ENCODE data around the gene POLR1C. TPM values are rescaled to one million over a fixed set of nuclear protein-coding genes. Genes with fewer than 3 reads are reported as not detected.

Gene POLR1C
- total and polyA plus RNA-seq, 4 donors, result 10.8 to 24.3 (median 19.0) TPM

DNA sequence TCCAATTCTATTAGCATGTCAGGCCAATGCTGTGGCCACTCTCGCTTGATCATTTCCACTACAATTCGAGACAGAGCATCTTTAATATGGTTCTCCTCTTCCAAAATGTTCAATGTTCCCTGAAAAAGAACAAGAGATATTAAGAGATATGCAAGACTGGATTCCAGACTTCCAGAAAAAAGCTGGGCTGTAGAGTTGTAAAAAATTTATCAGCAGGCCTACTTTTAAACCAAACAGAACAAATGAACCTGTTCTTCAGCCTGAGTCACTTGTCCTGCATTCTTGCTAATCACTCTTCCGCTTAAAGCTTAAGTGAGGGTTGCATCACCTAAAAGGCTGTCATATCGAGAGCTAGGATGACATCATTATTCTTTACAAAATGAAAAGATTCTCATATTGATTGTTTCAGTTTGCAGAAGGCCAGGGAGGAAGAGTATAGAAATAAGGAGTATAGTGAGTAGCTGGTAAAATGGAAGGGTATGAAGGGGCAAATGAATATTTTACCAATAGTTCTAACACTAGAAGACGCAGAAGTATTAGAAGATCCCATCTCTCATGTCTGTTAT lies 54.1 kb downstream of the POLR1C start:
- Histone ChIP-seq H3K27me3 (ENCODE audit: control insufficient read depth in 4 of 4, insufficient read depth in 4 of 4, low read length in 3 of 4) (no peaks in the 10 kb centered on the region), H3K9ac (ENCODE audit: low read depth in 1 of 2, low read length in 2 of 2) (no peak overlapping the region), H3K9me3 (ENCODE audit: control insufficient read depth in 4 of 4, low read length in 3 of 4) (no peaks in the 10 kb centered on the region), H3K27ac (ENCODE audit: low read depth in 1 of 2, low read length in 2 of 2) (no peak overlapping the region), H3K4me3 (ENCODE audit: low read depth in 1 of 3, low read length in 3 of 3) (no peak overlapping the region), H3K36me3 (ENCODE audit: control insufficient read depth in 4 of 4, insufficient read depth in 3 of 4, low read depth in 1 of 4, low read length in 3 of 4) (peaks cover 2 to 31% (median 27%) of the 10 kb centered on the region in 4 donors), H3K4me1 (ENCODE audit: control insufficient read depth in 4 of 4, insufficient read depth in 4 of 4, low read length in 3 of 4) (peaks cover 0 to 9% (median 8%) of the 10 kb centered on the region in 4 donors)
- no peak for DNase-seq (ENCODE audit: low spot score)
- TF ChIP-seq JUND (IDR thresholded peaks at IDR 0.05), result no peak
- no peak for TF ChIP-seq YY1 (IDR thresholded peaks at IDR 0.05)
- WGBS, result 94% methylated on average over 5 of the region's 5 CpGs

Small RNA genes within 50 kb of the gene (small RNA-seq; reads per million reads assigned to genes)
- not detected for gene RF00426
- not detected for gene RNU6-1113P

Other genes with a start within 250 kb of the POLR1C start
- 100 to 1,000 TPM; 143 to 495 TPM for gene SLC22A7, start 218.8 kb upstream of the POLR1C start, total RNA-seq
- gene SLC22A7, start 218.8 kb upstream of the POLR1C start, polyA plus RNA-seq, result 100 to 1,000 TPM; 172 to 284 TPM
- gene CRIP3, start 208.3 kb upstream of the POLR1C start, total RNA-seq, result 1 to 10 TPM; 1.1 to 1.6 TPM
- gene CRIP3, start 208.3 kb upstream of the POLR1C start, polyA plus RNA-seq, result 1 to 10 TPM; 3.2 to 9.5 TPM
- 1 to 10 TPM; 4.4 to 9.1 TPM for gene ZNF318, start 147.4 kb upstream of the POLR1C start, total RNA-seq
- 1 to 10 TPM; 3.6 to 4.0 TPM for gene ZNF318, start 147.4 kb upstream of the POLR1C start, polyA plus RNA-seq
- gene ABCC10, start 89.5 kb upstream of the POLR1C start, total RNA-seq, result 10 to 100 TPM in 1 of 2 donors, 1 to 10 TPM in 1; 5.3 to 10.6 TPM
- gene ABCC10, start 89.5 kb upstream of the POLR1C start, polyA plus RNA-seq, result 1 to 10 TPM; 3.9 to 4.9 TPM
- 1 to 10 TPM in 1 of 2 donors, not detected in 1; 1.0 TPM for gene DLK2, start 61.5 kb upstream of the POLR1C start, total RNA-seq
- gene DLK2, start 61.5 kb upstream of the POLR1C start, polyA plus RNA-seq, result under 1 TPM; 0.08 TPM
- 10 to 100 TPM in 1 of 2 donors, 1 to 10 TPM in 1; 6.9 to 10.3 TPM for gene TJAP1, start 39.5 kb upstream of the POLR1C start, total RNA-seq
- gene TJAP1, start 39.5 kb upstream of the POLR1C start, polyA plus RNA-seq, result 1 to 10 TPM; 6.9 to 8.8 TPM
- under 1 TPM in 1 of 2 donors, not detected in 1; 0.08 TPM for gene LRRC73, start 6.7 kb upstream of the POLR1C start, total RNA-seq
- under 1 TPM; 0.10 to 0.99 TPM for gene LRRC73, start 6.7 kb upstream of the POLR1C start, polyA plus RNA-seq
- 10 to 100 TPM; 43.8 to 56.3 TPM for gene YIPF3, start 163 bp upstream of the POLR1C start, total RNA-seq
- gene YIPF3, start 163 bp upstream of the POLR1C start, polyA plus RNA-seq, result 10 to 100 TPM; 67.0 to 91.9 TPM
- 10 to 100 TPM; 12.7 to 15.8 TPM for gene XPO5, start 58.9 kb downstream of the POLR1C start, total RNA-seq
- gene XPO5, start 58.9 kb downstream of the POLR1C start, polyA plus RNA-seq, result 1 to 10 TPM; 6.1 to 6.8 TPM
- 1 to 10 TPM; 6.9 to 7.5 TPM for gene POLH, start 59.1 kb downstream of the POLR1C start, total RNA-seq
- gene POLH, start 59.1 kb downstream of the POLR1C start, polyA plus RNA-seq, result 1 to 10 TPM; 1.9 to 2.5 TPM
- gene GTPBP2, start 112.2 kb downstream of the POLR1C start, total RNA-seq, result 10 to 100 TPM; 21.8 to 69.1 TPM
- 10 to 100 TPM in 1 of 2 donors, 1 to 10 TPM in 1; 7.9 to 10.5 TPM for gene GTPBP2, start 112.2 kb downstream of the POLR1C start, polyA plus RNA-seq
- gene MAD2L1BP, start 118.8 kb downstream of the POLR1C start, total RNA-seq, result 10 to 100 TPM; 11.2 to 16.9 TPM
- gene MAD2L1BP, start 118.8 kb downstream of the POLR1C start, polyA plus RNA-seq, result 10 to 100 TPM; 15.2 to 17.3 TPM
- under 1 TPM; under 0.01 to 0.19 TPM for gene RSPH9, start 127.9 kb downstream of the POLR1C start, total RNA-seq
- under 1 TPM; 0.09 to 0.15 TPM for gene RSPH9, start 127.9 kb downstream of the POLR1C start, polyA plus RNA-seq
- 10 to 100 TPM; 21.5 to 27.0 TPM for gene MRPS18A, start 170.7 kb downstream of the POLR1C start, total RNA-seq
- 10 to 100 TPM; 43.1 to 50.5 TPM for gene MRPS18A, start 170.7 kb downstream of the POLR1C start, polyA plus RNA-seq

All from liver (tissue), 10 donors.